DOHH2 (cell line): Measurements from ENCODE around the gene ZSCAN2.

Experiments used
- H3F3A ChIP-seq: fragments of 200-600 bp; sonication (generic), shearing (Covaris generic); 2 replicates; pipeline ENCODE4 v1.6.0; 2016; ENCODE audit warnings: antibody characterized with exemption, mild to moderate bottlenecking; ENCODE audit not compliant: control insufficient read depth, insufficient read depth
- H3K27ac ChIP-seq: fragments of 200-600 bp; sonication (generic); 2 replicates; pipeline ENCODE4 v1.5.1; 2014; ENCODE audit warnings: low read depth, mild to moderate bottlenecking, low read length, moderate library complexity
- H3K27me3 ChIP-seq: fragments of 200-600 bp; sonication (generic); 2 replicates; pipeline ENCODE4 v1.6.1; 2014; ENCODE audit warnings: mild to moderate bottlenecking, low read length, mixed read lengths; ENCODE audit not compliant: control insufficient read depth
- H3K36me3 ChIP-seq: fragments of 200-600 bp; sonication (generic); 2 replicates; pipeline ENCODE4 v1.6.1; 2014; ENCODE audit warnings: mild to moderate bottlenecking, low read length, moderate library complexity, mixed read lengths; ENCODE audit not compliant: control insufficient read depth
- H3K4me1 ChIP-seq: fragments of 200-600 bp; sonication (generic); 2 replicates; pipeline ENCODE4 v1.6.1; 2014; ENCODE audit warnings: mild to moderate bottlenecking, low read length, mixed read lengths; ENCODE audit not compliant: control insufficient read depth
- H3K4me2 ChIP-seq: fragments of 200-600 bp; sonication (generic); 2 replicates; pipeline ENCODE4 v1.6.0; 2014; ENCODE audit warnings: mild to moderate bottlenecking, low read length, moderate library complexity
- H3K4me3 ChIP-seq: fragments of 200-600 bp; sonication (generic); 2 replicates; pipeline ENCODE4 v1.5.1; 2014; ENCODE audit warnings: mild to moderate bottlenecking, low read length, mixed read lengths
- H3K79me2 ChIP-seq: fragments of 200-600 bp; sonication (generic); 2 replicates; pipeline ENCODE4 v1.6.1; 2014; ENCODE audit warnings: mild to moderate bottlenecking, low read length, mixed read lengths; ENCODE audit not compliant: control insufficient read depth
- H3K9me2 ChIP-seq: fragments of 200-600 bp; sonication (generic); replicated peaks from 2 replicates; pipeline ENCODE4 v1.6.1; 2014; ENCODE audit warnings: mild to moderate bottlenecking, low read length, mixed read lengths; ENCODE audit not compliant: control insufficient read depth
- H3K9me3 ChIP-seq: fragments of 200-600 bp; sonication (generic); 2 replicates; pipeline ENCODE4 v1.6.1; 2014; ENCODE audit warnings: antibody characterized with exemption, low read length, mixed read lengths; ENCODE audit not compliant: control insufficient read depth, insufficient read depth
- H4K20me1 ChIP-seq: fragments of 200-600 bp; sonication (generic); 2 replicates; pipeline ENCODE4 v1.6.0; 2014; ENCODE audit warnings: low read depth, mild to moderate bottlenecking, antibody characterized with exemption, low read length, moderate library complexity; ENCODE audit not compliant: control insufficient read depth, insufficient read depth
- CTCF ChIP-seq: fragments of 200-600 bp; sonication (generic); IDR thresholded peaks from one replicate; pipeline ENCODE4 v1.5.1; 2014; ENCODE audit warnings: antibody characterized with exemption, mild to moderate bottlenecking, low read depth, low read length; ENCODE audit not compliant: poor library complexity, severe bottlenecking
- EZH2phosphoT487 ChIP-seq: fragments of 200-600 bp; sonication (generic); IDR thresholded peaks from 2 replicates; pipeline ENCODE4 v1.6.1; 2017; ENCODE audit warnings: borderline replicate concordance, mild to moderate bottlenecking, antibody characterized with exemption, low read length, moderate library complexity, mixed read lengths

Gene ZSCAN2

GRCh38 chr15:84671211-84671610 lies 70.4 kb downstream of the ZSCAN2 start:
- Histone ChIP-seq H4K20me1 (no peaks in the 10 kb centered on the region), H3K9me3 (no peaks in the 10 kb centered on the region), H3K4me1 (no peaks in the 10 kb centered on the region), H3K4me3 (no peak overlapping the region), H3K27ac (no peak overlapping the region), H3K36me3 (peaks cover 42% of the 10 kb centered on the region), H3K79me2 (no peaks in the 10 kb centered on the region), H3K4me2 (no peak overlapping the region), H3K27me3 (no peaks in the 10 kb centered on the region), H3F3A (no peaks in the 10 kb centered on the region), H3K9me2 (no peaks in the 10 kb centered on the region)
- TF ChIP-seq EZH2phosphoT487 (no peak), CTCF (no peak)
